Uterus (tissue), 2 donors: ENCODE results near the gene TNP2.

Source experiments
- POLR2A ChIP-seq, 2 donors: fragments of 450-650 bp; IDR thresholded peaks; one replicate each; pipeline ENCODE4 v1.6.1; 2016; ENCODE audit warnings: antibody characterized with exemption in 2 of 2, mild to moderate bottlenecking in 1 of 2, moderate library complexity in 1 of 2
- TF ChIP-seq, protein P1 (sequence below), 4 experiments: fragments of 200-600 bp in 2 of 4; fragments of 450-650 bp in 2 of 4; sonication (generic) in 2 of 4; IDR thresholded peaks; one replicate each; pipeline ENCODE4 v1.5.1; 2016 to 2019; ENCODE audit warnings: antibody characterized with exemption in 4 of 4, mild to moderate bottlenecking in 2 of 4, moderate library complexity in 1 of 4

DNA sequence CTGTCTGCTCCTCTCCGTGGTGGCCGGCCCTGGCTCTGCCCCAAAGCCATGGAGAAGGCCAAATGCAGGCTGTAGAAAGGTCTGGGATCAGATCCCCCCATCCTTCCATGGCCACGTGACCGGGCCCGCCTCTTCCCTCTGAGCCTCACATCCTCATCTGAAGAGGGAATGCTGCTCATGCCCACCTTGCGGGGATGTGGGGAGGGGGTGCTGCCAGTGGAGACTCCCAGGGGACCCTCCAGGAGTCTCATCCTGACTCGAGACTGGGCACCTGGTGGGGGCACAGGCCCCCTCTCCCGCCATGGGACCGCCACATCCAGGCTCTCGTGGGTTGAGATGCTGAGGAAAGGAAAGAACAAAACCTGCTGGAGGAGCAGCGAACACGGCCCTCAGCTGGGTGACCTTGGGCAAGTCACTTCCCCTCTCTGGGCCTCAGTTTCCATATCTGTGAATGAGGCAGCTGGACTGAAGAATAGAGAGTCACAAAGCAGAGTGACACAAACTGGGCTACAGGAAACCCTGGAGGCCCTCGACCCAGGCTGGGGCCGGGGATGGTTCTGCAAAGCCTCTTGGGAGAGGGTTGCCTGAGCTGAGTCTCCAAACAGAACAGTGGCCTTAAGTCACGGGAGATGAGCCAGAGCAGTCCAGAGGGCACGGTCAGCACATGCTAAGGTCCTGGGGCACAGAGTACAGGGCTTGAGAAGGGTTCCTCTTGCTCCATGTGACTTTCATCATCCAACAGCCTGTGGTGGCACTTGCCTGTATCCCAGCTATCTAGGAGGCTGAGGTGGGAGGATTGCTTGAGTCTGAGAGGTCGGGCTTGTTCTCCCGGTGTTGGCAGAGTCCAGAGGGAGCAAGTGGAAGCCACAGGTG is 43.2 kb downstream of the TNP2 start:
- TF ChIP-seq, protein P1, sequence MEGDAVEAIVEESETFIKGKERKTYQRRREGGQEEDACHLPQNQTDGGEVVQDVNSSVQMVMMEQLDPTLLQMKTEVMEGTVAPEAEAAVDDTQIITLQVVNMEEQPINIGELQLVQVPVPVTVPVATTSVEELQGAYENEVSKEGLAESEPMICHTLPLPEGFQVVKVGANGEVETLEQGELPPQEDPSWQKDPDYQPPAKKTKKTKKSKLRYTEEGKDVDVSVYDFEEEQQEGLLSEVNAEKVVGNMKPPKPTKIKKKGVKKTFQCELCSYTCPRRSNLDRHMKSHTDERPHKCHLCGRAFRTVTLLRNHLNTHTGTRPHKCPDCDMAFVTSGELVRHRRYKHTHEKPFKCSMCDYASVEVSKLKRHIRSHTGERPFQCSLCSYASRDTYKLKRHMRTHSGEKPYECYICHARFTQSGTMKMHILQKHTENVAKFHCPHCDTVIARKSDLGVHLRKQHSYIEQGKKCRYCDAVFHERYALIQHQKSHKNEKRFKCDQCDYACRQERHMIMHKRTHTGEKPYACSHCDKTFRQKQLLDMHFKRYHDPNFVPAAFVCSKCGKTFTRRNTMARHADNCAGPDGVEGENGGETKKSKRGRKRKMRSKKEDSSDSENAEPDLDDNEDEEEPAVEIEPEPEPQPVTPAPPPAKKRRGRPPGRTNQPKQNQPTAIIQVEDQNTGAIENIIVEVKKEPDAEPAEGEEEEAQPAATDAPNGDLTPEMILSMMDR (IDR thresholded peaks at IDR 0.05): no peak
- no peak for TF ChIP-seq POLR2A (IDR thresholded peaks at IDR 0.05)
